Measurements from ENCODE around the gene CAPS2. TPM values are rescaled to one million over a fixed set of nuclear protein-coding genes. Genes with fewer than 3 reads are reported as not detected.

CAPS2 gene
- total RNA-seq, 1 experiment from 2014 or later: 2.5 TPM

Other genes with a start within 250 kb of the CAPS2 start
- not detected in 2 replicates for gene KCNC2, start 120.5 kb downstream of the CAPS2 start, total RNA-seq (2014; rRNA removed; shearing (Covaris generic))
- gene GLIPR1L1, start 4.3 kb upstream of the CAPS2 start, total RNA-seq (2014; rRNA removed; shearing (Covaris generic)): not detected in 2 replicates
- 2.2 TPM in 1 of 2 replicates, not detected in the other for gene GLIPR1L2, start 60.8 kb upstream of the CAPS2 start, total RNA-seq (2014; rRNA removed; shearing (Covaris generic))
- gene GLIPR1, start 150.4 kb upstream of the CAPS2 start, total RNA-seq (2014; rRNA removed; shearing (Covaris generic)): 0.64 and 0.68 TPM in 2 replicates
- 40.4 and 46.4 TPM in 2 replicates for gene KRR1, start 181.3 kb upstream of the CAPS2 start, total RNA-seq (2014; rRNA removed; shearing (Covaris generic))